GM21447 (cell line): ENCODE results near the gene PLPPR3.
"Not testable (repeated sequence)": the region's sequence is repeated elsewhere in the genome, so short reads cannot be mapped to it uniquely, and the experiment has no call there.

Source experiments
- ATAC-seq: cut with Tn5 transposase; IDR thresholded peaks from one replicate; pipeline ENCODE4 v1.9.1; 2021; ENCODE audit not compliant: unreplicated experiment

Gene PLPPR3

GRCh38 chr19:829129-829758, 7.5 kb upstream of the PLPPR3 start:
- ATAC-seq: no peak

GRCh38 chr19:827710-828321, 6.1 kb upstream of the PLPPR3 start, which contains the start of gene AZU1:
TSS of gene AZU1 (plus strand) at chr19:827837. CDS start at chr19:827847, 10 bp downstream.
- ATAC-seq: no peak

- no peak for ATAC-seq
Observed at GRCh38 chr19:827314-827709, 5.6 kb upstream of the PLPPR3 start.

- ATAC-seq: no peak
Observed at GRCh38 chr19:825897-826644, 4.3 kb upstream of the PLPPR3 start.

GRCh38 chr19:824885-825284, 3.1 kb upstream of the PLPPR3 start:
- ATAC-seq: no peak

- no peak for ATAC-seq
Observed at GRCh38 chr19:823565-824121, 1.9 kb upstream of the PLPPR3 start.

GRCh38 chr19:821231-821824, 427 bp downstream of the PLPPR3 start:
- ATAC-seq: no peak

GRCh38 chr19:820212-820611, 1.5 kb downstream of the PLPPR3 start:
- not testable (repeated sequence) for ATAC-seq

GRCh38 chr19:816500-816857, 5.3 kb downstream of the PLPPR3 start:
- no peak for ATAC-seq

- no peak for ATAC-seq
Observed at GRCh38 chr19:815775-816499, 5.8 kb downstream of the PLPPR3 start.

GRCh38 chr19:815079-815774, 6.5 kb downstream of the PLPPR3 start:
- ATAC-seq: no peak

- no peak for ATAC-seq
Observed at GRCh38 chr19:814152-815078, 7.3 kb downstream of the PLPPR3 start.

GRCh38 chr19:813219-814151, 8.3 kb downstream of the PLPPR3 start:
- ATAC-seq: no peak

GRCh38 chr19:812747-813218, 9.0 kb downstream of the PLPPR3 start:
- no peak for ATAC-seq

GRCh38 chr19:812049-812746, 9.6 kb downstream of the PLPPR3 start:
- no peak for ATAC-seq

GRCh38 chr19:811506-812048, 10.2 kb downstream of the PLPPR3 start:
- no peak for ATAC-seq

GRCh38 chr19:810883-811489, 10.8 kb downstream of the PLPPR3 start:
- no peak for ATAC-seq
